K562 (cell line): Measurements from ENCODE around the gene CZIB. TPM values are rescaled to one million over a fixed set of nuclear protein-coding genes. Genes with fewer than 3 reads are reported as not detected.

Experiments used
- ATAC-seq: fragments of 200-7000 bp; cut with Tn5 transposase; 3 replicates; pipeline ENCODE4 v1.9.1; 2020; ENCODE audit warnings: moderate library complexity
- BruUV-seq: library from RNA; stranded (reverse); fragments of 400-500 nt; replicated peaks from 2 replicates; lab custom pipeline; 2021; lab: Mats Ljungman, UMichigan
- CTCF ChIA-PET: fragments of 300-600 bp; formaldehyde crosslinking; extraction: SDS; loops from one replicate; lab custom pipeline; 2021; ENCODE audit warnings: low intra/inter-chr PET ratio; lab: Yijun Ruan, JAX
- POLR2A ChIA-PET: fragments of 300-600, 350-650 bp; sonication (Branson Sonifier 250); formaldehyde crosslinking; extraction: SDS; loops from one replicate; lab custom pipeline; 2021; ENCODE audit warnings: antibody characterized with exemption, inconsistent platforms; lab: Yijun Ruan, JAX
- DNase-seq, 4 experiments: peaks; one replicate each; pipeline versions ENCODE4 v3.0.0 to v3.0.0-alpha.2; 2011 to 2018; ENCODE audit warnings: low spot score in 3 of 4, mixed read lengths in 3 of 4; ENCODE audit errors: extremely low read depth in 1 of 4
- FAIRE-seq: peaks from 2 replicates; lab custom pipeline; 2011; peaks lifted over from hg19 to GRCh38; lab: Jason Lieb, UNC
- H2AFZ ChIP-seq: 2 replicates; pipeline ENCODE4 v1.6.0; 2011; ENCODE audit warnings: low read depth, low read length, control low read depth, inconsistent platforms
- H3K27ac ChIP-seq: fragments of 200-600 bp; 3 replicates; pipeline ENCODE4 v1.8.0; 2011; ENCODE audit warnings: low read depth, mild to moderate bottlenecking, control low read depth, inconsistent platforms, low read length, moderate library complexity, mixed read lengths; ENCODE audit errors: extremely low read depth
- H3K27me3 ChIP-seq, 2 experiments: fragments of 300-600 bp in 1 of 2; 2 replicates in 1 of 2; 3 replicates in 1 of 2; pipeline versions ENCODE4 v1.6.0 to v1.8.0; 2011; ENCODE audit warnings: inconsistent platforms in 2 of 2, low read length in 2 of 2, mild to moderate bottlenecking in 1 of 2, mixed read lengths in 1 of 2, moderate library complexity in 1 of 2; ENCODE audit not compliant: control insufficient read depth in 2 of 2, insufficient read depth in 2 of 2
- H3K36me3 ChIP-seq: fragments of 300-600 bp; 3 replicates; pipeline ENCODE4 v1.8.0; 2011; ENCODE audit warnings: mild to moderate bottlenecking, low read length, inconsistent platforms; ENCODE audit not compliant: control insufficient read depth, insufficient read depth
- H3K4me1 ChIP-seq, 2 experiments: fragments of 200-600 bp in 1 of 2; replicated peaks in 1 of 2; 2 replicates in 1 of 2; 3 replicates in 1 of 2; pipeline versions ENCODE4 v1.5.1 to v1.8.0; 2011; ENCODE audit warnings: inconsistent platforms in 2 of 2, low read length in 2 of 2, mild to moderate bottlenecking in 1 of 2, mixed read lengths in 1 of 2, moderate library complexity in 1 of 2; ENCODE audit not compliant: control insufficient read depth in 2 of 2, insufficient read depth in 2 of 2
- H3K4me2 ChIP-seq: 2 replicates; pipeline ENCODE4 v1.6.1; 2011; ENCODE audit warnings: low read length, control low read depth, inconsistent platforms, mixed read lengths; ENCODE audit not compliant: insufficient read depth
- H3K4me3 ChIP-seq: fragments of 200-600 bp; sonication (generic), shearing (Covaris generic); 2 replicates; pipeline ENCODE4 v1.5.1; 2016; ENCODE audit warnings: control low read depth, inconsistent platforms
- H3K79me2 ChIP-seq: fragments of 200-600 bp; 3 replicates; pipeline ENCODE4 v1.8.0; 2011; ENCODE audit warnings: low read length, inconsistent platforms; ENCODE audit not compliant: control insufficient read depth, insufficient read depth
- H3K9ac ChIP-seq, 2 experiments: 2 replicates each; pipeline versions ENCODE4 v1.6.0 to v1.6.1; 2011; ENCODE audit warnings: low read depth in 2 of 2, low read length in 2 of 2, control low read depth in 1 of 2, inconsistent platforms in 1 of 2, mild to moderate bottlenecking in 1 of 2, mixed read lengths in 1 of 2; ENCODE audit not compliant: insufficient read depth in 1 of 2
- H3K9me1 ChIP-seq: one replicate; pipeline ENCODE4 v1.6.0; 2011; ENCODE audit warnings: inconsistent platforms, mild to moderate bottlenecking, low read length, moderate library complexity; ENCODE audit not compliant: control insufficient read depth, insufficient read depth
- H3K9me3 ChIP-seq: replicated peaks from 2 replicates; pipeline ENCODE4 v1.5.1; 2011; ENCODE audit warnings: low read depth, low read length, inconsistent platforms; ENCODE audit not compliant: control insufficient read depth, insufficient read depth
- H4K20me1 ChIP-seq: replicated peaks from 2 replicates; pipeline ENCODE4 v1.6.1; 2011; ENCODE audit warnings: low read length, inconsistent platforms, mixed read lengths; ENCODE audit not compliant: control insufficient read depth, insufficient read depth
- ARID1B ChIP-seq: fragments of 450-650 bp; IDR thresholded peaks from 2 replicates; pipeline ENCODE4 v1.6.1; 2016; ENCODE audit warnings: antibody characterized with exemption, mild to moderate bottlenecking, inconsistent platforms
- BCL6 ChIP-seq: fragments of 250-450 bp; sonication (Bioruptor Pico); IDR thresholded peaks from 2 replicates; pipeline ENCODE4 v1.4.0; 2020
- ELF2 ChIP-seq: fragments of 250-450 bp; sonication (Bioruptor Pico); IDR thresholded peaks from 2 replicates; pipeline ENCODE4 v1.5.0; 2021; ENCODE audit warnings: mild to moderate bottlenecking
- ETS1 ChIP-seq: conservative IDR thresholded peaks from 2 replicates; pipeline ENCODE4 v1.6.1; 2011; ENCODE audit warnings: low read depth, mild to moderate bottlenecking, low read length; ENCODE audit not compliant: control insufficient read depth
- HMG20A ChIP-seq: fragments of 450-650 bp; formaldehyde crosslinking; conservative IDR thresholded peaks from 2 replicates; pipeline ENCODE4 v1.4.0; 2020; ENCODE audit warnings: mild to moderate bottlenecking, mixed read lengths
- HNRNPK ChIP-seq: fragments of 200-400 bp; formaldehyde crosslinking; IDR thresholded peaks from one replicate; pipeline ENCODE4 v1.6.1; 2018; ENCODE audit warnings: mild to moderate bottlenecking, low read depth, low read length; ENCODE audit not compliant: poor library complexity, severe bottlenecking
- MCM2 ChIP-seq: fragments of 450-650 bp; IDR thresholded peaks from 2 replicates; pipeline ENCODE4 v1.6.1; 2017; ENCODE audit warnings: low read depth, mild to moderate bottlenecking
- ZNF384 ChIP-seq: IDR thresholded peaks from 2 replicates; pipeline ENCODE4 v1.6.1; 2012; ENCODE audit warnings: low read depth, low read length, improper control_type of control experiment
- ZNF511 ChIP-seq: sonication (generic); formaldehyde crosslinking; IDR thresholded peaks from 2 replicates; pipeline ENCODE4 v1.8.0; 2022; ENCODE audit warnings: mild to moderate bottlenecking, missing genetic modification reagents
- ZNF518B ChIP-seq: fragments of 250-450 bp; sonication (Bioruptor Pico); IDR thresholded peaks from 2 replicates; pipeline ENCODE4 v1.5.0; 2021; ENCODE audit warnings: mild to moderate bottlenecking, moderate library complexity
- ZSCAN32 ChIP-seq: fragments of 450-650 bp; formaldehyde crosslinking; IDR thresholded peaks from 2 replicates; pipeline ENCODE4 v1.4.0; 2020; ENCODE audit warnings: mild to moderate bottlenecking, moderate library complexity
- WGBS: fragments of 100-300 bp; shearing (Covaris generic); methylation state at CpG from one replicate; pipeline ENCODE4 v1.1.6; 2016; ENCODE audit warnings: low coverage, mixed read lengths; ENCODE audit not compliant: insufficient coverage; ENCODE audit errors: missing lambda C conversion rate; 5-methylcytosine and 5-hydroxymethylcytosine counted together
- in situ Hi-C: fragments of 300-500 bp; cut with MboI; formaldehyde crosslinking; loops from 4 replicates; pipeline ENCODE4 v1.15.0; 2018; ENCODE audit warnings: inconsistent platforms, mixed read lengths
- intact Hi-C: fragments of 100-400 bp; cut with micrococcal nuclease; formaldehyde crosslinking; loops from 2 replicates; pipeline ENCODE4 v1.14.2; 2022
- polyA plus RNA-seq, 8 experiments: library from polyadenylated mRNA; depleted of rRNA in 4 of 8; stranded (reverse) in 5 of 8; unstranded in 3 of 8; fragments of >200 nt; fragmentation: Nextera tagmentation in 2 of 8; fragmentation: Illumina TruSeq in 1 of 8; extraction: Ambion mirVana in 2 of 8; extraction: Trizol in 1 of 8; gene quantifications; 2 replicates each; pipeline versions ENCODE4 v1.2.1 to v1.2.3, GENCODE V29; 2011 to 2014; ENCODE audit warnings: inconsistent platforms in 1 of 8, missing spikeins in 1 of 8
- total RNA-seq, 7 experiments: library from RNA; depleted of rRNA in 6 of 7; stranded (reverse); fragments of >200 nt in 6 of 7; fragmentation: Illumina TruSeq in 2 of 7; extraction: Trizol in 2 of 7; gene quantifications; 2 replicates each; pipeline versions ENCODE4 v1.2.1 to v1.2.3, GENCODE V29; 2011 to 2021; ENCODE audit warnings: low replicate concordance in 1 of 7

The CZIB gene
- total and polyA plus RNA-seq, 9 of the 15 experiments (the other 6 are each of a cell fraction or from before 2014, with no cell fraction given), result 52.6 to 111 (median 80.0) TPM

GRCh38 chr1:53259932-53260331 is 39.5 kb upstream of the CZIB start:
- no TSS peak for BruUV-seq

More at GRCh38 chr1:53259932-53260331, 39.5 kb upstream of the CZIB start:
- Histone ChIP-seq H3K9me1 (peaks cover under 1% of the 10 kb centered on the region), H3K79me2 (no peaks in the 10 kb centered on the region), H3K9me3 (no peaks in the 10 kb centered on the region), H2AFZ (no peak overlapping the region), H3K27ac (no peak overlapping the region), H4K20me1 (peaks cover 4% of the 10 kb centered on the region; the same call in 1 of the 2 replicates), H3K27me3 (no peaks in the 10 kb centered on the region), H3K4me3 (no peak overlapping the region), H3K4me2 (no peak overlapping the region), H3K36me3 (peaks cover 100% of the 10 kb centered on the region), H3K9ac (no peak overlapping the region), H3K4me1 (no peaks in the 10 kb centered on the region; a peak in 1 of 5 replicates)
- no peak for DNase-seq
- 94% methylated on average over 2 of the region's 2 CpGs for WGBS
- ChIA-PET CTCF (no interaction called here), POLR2A (interaction anchor here (0.7 to 0.9 kb wide), 2 partner anchors 14 to 15 kb away, joined by 3 to 4 read pairs; no protein-coding TSS in a partner anchor)
- no peak for ATAC-seq
- in situ Hi-C loops, result no loop called here
- peak; percentile 37 for FAIRE-seq
- TF ChIP-seq ZNF384, result no peak
- TF ChIP-seq HNRNPK, result no peak
- no peak for TF ChIP-seq BCL6 (CRISPR knock-in tag)
- no peak for TF ChIP-seq MCM2
- TF ChIP-seq ZSCAN32 (CRISPR knock-in tag), result no peak
- no peak for TF ChIP-seq HMG20A
- TF ChIP-seq ELF2 (CRISPR knock-in tag), result no peak
- no peak for TF ChIP-seq ZNF511
- TF ChIP-seq ARID1B, result no peak
- no peak for TF ChIP-seq ETS1
- no peak for TF ChIP-seq ZNF518B (CRISPR knock-in tag)
- intact Hi-C loops, result no loop called here
